Fibroblast of lung (primary cell): ENCODE data around the gene CBR1. TPM values are rescaled to one million over a fixed set of nuclear protein-coding genes. Genes with fewer than 3 reads are reported as not detected.
A peak's percentile ranks its signal among the peaks of the same experiment; 100 is the strongest.

ENCODE experiments used
- DNase-seq, 2 donors: peaks; one replicate each; pipeline versions ENCODE4 v3.0.0 to v3.0.0-alpha.2; 2010; ENCODE audit warnings: low read depth in 2 of 2
- H2AFZ ChIP-seq: 2 replicates; pipeline ENCODE4 v1.5.1; 2012; ENCODE audit warnings: low read length, control low read depth, inconsistent platforms
- H3K27ac ChIP-seq: 2 replicates; pipeline ENCODE4 v1.5.1; 2011; ENCODE audit warnings: low read length, control low read depth; ENCODE audit not compliant: insufficient read depth
- H3K27me3 ChIP-seq: 2 replicates; pipeline ENCODE4 v1.5.1; 2011; ENCODE audit warnings: mild to moderate bottlenecking, low read length; ENCODE audit not compliant: control insufficient read depth, insufficient read depth
- H3K36me3 ChIP-seq: 2 replicates; pipeline ENCODE4 v1.5.1; 2011; ENCODE audit warnings: low read length; ENCODE audit not compliant: control insufficient read depth, insufficient read depth
- H3K4me1 ChIP-seq: 2 replicates; pipeline ENCODE4 v1.5.1; 2011; ENCODE audit warnings: low read length; ENCODE audit not compliant: control insufficient read depth, insufficient read depth; ENCODE audit errors: extremely low read depth
- H3K4me2 ChIP-seq: 2 replicates; pipeline ENCODE4 v1.5.1; 2011; ENCODE audit warnings: low read length, control low read depth; ENCODE audit not compliant: insufficient read depth; ENCODE audit errors: extremely low read depth
- H3K4me3 ChIP-seq, 4 experiments: fragments of 200-600 bp in 1 of 4; sonication (generic) in 1 of 4; replicated peaks in 1 of 4; 2 replicates each; pipeline ENCODE4 v1.5.1; 2011 to 2016; ENCODE audit warnings: low read length in 4 of 4, low read depth in 3 of 4, mild to moderate bottlenecking in 3 of 4, control low read depth in 2 of 4, inconsistent platforms in 1 of 4, mixed read lengths in 1 of 4; ENCODE audit not compliant: insufficient read depth in 1 of 4; ENCODE audit errors: control extremely low read depth in 1 of 4
- H3K79me2 ChIP-seq: 2 replicates; pipeline ENCODE4 v1.5.1; 2012; ENCODE audit warnings: mild to moderate bottlenecking, low read length, inconsistent platforms; ENCODE audit not compliant: control insufficient read depth, insufficient read depth
- H3K9ac ChIP-seq: 2 replicates; pipeline ENCODE4 v1.5.1; 2011; ENCODE audit warnings: mild to moderate bottlenecking, low read length, control low read depth; ENCODE audit not compliant: insufficient read depth
- H3K9me3 ChIP-seq: 2 replicates; pipeline ENCODE4 v1.5.1; 2012; ENCODE audit warnings: low read depth, low read length; ENCODE audit not compliant: control insufficient read depth, insufficient read depth
- H4K20me1 ChIP-seq: 2 replicates; pipeline ENCODE4 v1.5.1; 2011; ENCODE audit warnings: low read length; ENCODE audit not compliant: control insufficient read depth, insufficient read depth; ENCODE audit errors: extremely low read depth
- EZH2 ChIP-seq: IDR thresholded peaks from 2 replicates; pipeline ENCODE4 v1.5.1; 2012; ENCODE audit warnings: low read length, control low read depth, mild to moderate bottlenecking; ENCODE audit errors: missing control alignments
- polyA plus RNA-seq, 2 donors: library from polyadenylated mRNA; depleted of rRNA in 1 of 2; stranded (reverse) in 1 of 2; unstranded in 1 of 2; fragments of >200 nt; gene quantifications; 2 replicates each; pipeline ENCODE4 v1.2.1, GENCODE V29; 2011 to 2012; ENCODE audit warnings: missing spikeins in 1 of 2
- total RNA-seq: library from RNA; depleted of rRNA; stranded (reverse); fragments of >200 nt; gene quantifications from 2 replicates; pipeline ENCODE4 v1.2.1, GENCODE V29; 2014
- TF ChIP-seq, protein P1 (sequence below), 2 donors: IDR thresholded peaks in 1 of 2; conservative IDR thresholded peaks in 1 of 2; 1 replicate in 1 of 2; 2 replicates in 1 of 2; pipeline ENCODE4 v1.5.1; 2011 to 2012; ENCODE audit warnings: low read length in 2 of 2, control low read depth in 1 of 2, inconsistent platforms in 1 of 2, low read depth in 1 of 2, mild to moderate bottlenecking in 1 of 2

CBR1 gene
- total and polyA plus RNA-seq, 2 donors (not counting 1 experiment from before 2014, with no cell fraction given), result 131 to 152 TPM

DNA sequence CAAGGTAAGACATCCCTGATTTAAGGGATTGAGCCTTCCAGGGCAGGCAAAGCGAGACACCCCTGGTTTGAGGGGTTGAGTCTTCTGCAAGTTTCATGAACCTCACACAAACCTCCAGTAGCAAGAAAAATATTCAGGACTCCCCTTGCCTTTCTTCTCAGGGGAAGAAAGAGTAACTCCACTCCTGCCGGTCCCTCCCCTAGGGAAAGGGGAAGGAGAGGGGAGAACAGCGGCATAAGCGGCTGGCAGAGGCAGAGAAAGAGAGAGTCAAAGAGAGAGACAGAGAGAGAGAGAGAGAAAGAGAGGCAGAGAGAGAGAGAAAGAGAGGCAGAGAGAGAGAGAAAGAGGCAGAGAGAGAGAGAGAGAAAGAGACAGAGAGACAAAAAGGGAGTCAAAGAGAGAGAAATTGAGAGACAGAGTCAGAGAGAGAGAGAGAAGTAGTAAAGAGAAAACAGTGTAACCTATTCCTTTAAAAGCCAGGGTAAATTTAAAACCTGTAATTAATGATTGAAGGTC, 35.6 kb downstream of the CBR1 start:
- Histone ChIP-seq H3K27ac (no peak overlapping the region), H3K4me2 (peak overlapping the region; percentile 64), H4K20me1 (no peaks in the 10 kb centered on the region), H3K9ac (no peak overlapping the region), H3K9me3 (no peaks in the 10 kb centered on the region), H3K79me2 (no peaks in the 10 kb centered on the region), H3K36me3 (no peaks in the 10 kb centered on the region), H3K4me3 (peak overlapping the region in 1 of 4 experiments; percentile 38), H3K27me3 (peaks cover 2% of the 10 kb centered on the region), H2AFZ (no peak overlapping the region), H3K4me1 (no peaks in the 10 kb centered on the region)
- no peak for DNase-seq
- no peak for TF ChIP-seq EZH2
- TF ChIP-seq, protein P1, sequence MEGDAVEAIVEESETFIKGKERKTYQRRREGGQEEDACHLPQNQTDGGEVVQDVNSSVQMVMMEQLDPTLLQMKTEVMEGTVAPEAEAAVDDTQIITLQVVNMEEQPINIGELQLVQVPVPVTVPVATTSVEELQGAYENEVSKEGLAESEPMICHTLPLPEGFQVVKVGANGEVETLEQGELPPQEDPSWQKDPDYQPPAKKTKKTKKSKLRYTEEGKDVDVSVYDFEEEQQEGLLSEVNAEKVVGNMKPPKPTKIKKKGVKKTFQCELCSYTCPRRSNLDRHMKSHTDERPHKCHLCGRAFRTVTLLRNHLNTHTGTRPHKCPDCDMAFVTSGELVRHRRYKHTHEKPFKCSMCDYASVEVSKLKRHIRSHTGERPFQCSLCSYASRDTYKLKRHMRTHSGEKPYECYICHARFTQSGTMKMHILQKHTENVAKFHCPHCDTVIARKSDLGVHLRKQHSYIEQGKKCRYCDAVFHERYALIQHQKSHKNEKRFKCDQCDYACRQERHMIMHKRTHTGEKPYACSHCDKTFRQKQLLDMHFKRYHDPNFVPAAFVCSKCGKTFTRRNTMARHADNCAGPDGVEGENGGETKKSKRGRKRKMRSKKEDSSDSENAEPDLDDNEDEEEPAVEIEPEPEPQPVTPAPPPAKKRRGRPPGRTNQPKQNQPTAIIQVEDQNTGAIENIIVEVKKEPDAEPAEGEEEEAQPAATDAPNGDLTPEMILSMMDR (conservative IDR thresholded peaks at IDR 0.05 in 1 of 2, IDR thresholded peaks at IDR 0.05 in 1 of 2; ENCODE audit: low read depth in 1 of 2, low read length in 2 of 2), result no peak

DNA sequence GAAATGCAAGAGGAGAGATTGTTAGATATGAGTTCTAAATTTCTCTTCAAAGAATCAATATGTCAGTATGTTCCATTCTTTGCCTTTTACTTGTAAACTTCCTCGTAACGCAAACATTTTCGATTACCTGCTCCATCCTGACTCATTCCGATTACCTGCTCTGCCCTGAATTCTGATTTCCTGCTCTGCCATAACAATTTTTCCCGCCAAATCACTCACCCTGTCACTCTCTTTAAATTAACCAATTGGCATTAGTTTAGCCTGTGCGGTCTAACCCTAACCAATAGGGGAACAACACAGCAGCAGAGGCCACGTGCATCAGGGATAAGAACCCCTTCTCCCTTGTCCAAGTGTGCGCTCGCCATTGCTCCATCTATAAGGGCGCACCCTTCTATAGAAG, 40.0 kb downstream of the CBR1 start:
- no peaks in the 10 kb centered on the region for H3K9me3 ChIP-seq
- H4K20me1 ChIP-seq, result no peaks in the 10 kb centered on the region
- no peaks in the 10 kb centered on the region for H3K36me3 ChIP-seq
- H3K9ac ChIP-seq, result no peak overlapping the region
- DNase-seq, result no peak
- TF ChIP-seq, protein P1 (conservative IDR thresholded peaks at IDR 0.05 in 1 of 2, IDR thresholded peaks at IDR 0.05 in 1 of 2; ENCODE audit: low read depth in 1 of 2, low read length in 2 of 2), result no peak
- no peak for TF ChIP-seq EZH2
- peaks cover 2% of the 10 kb centered on the region for H3K27me3 ChIP-seq
- H3K27ac ChIP-seq, result no peak overlapping the region
- no peaks in the 10 kb centered on the region for H3K79me2 ChIP-seq
- H3K4me2 ChIP-seq, result no peak overlapping the region
- no peak overlapping the region for H3K4me3 ChIP-seq
- peaks cover 8% of the 10 kb centered on the region for H3K4me1 ChIP-seq
- no peak overlapping the region for H2AFZ ChIP-seq

DNA sequence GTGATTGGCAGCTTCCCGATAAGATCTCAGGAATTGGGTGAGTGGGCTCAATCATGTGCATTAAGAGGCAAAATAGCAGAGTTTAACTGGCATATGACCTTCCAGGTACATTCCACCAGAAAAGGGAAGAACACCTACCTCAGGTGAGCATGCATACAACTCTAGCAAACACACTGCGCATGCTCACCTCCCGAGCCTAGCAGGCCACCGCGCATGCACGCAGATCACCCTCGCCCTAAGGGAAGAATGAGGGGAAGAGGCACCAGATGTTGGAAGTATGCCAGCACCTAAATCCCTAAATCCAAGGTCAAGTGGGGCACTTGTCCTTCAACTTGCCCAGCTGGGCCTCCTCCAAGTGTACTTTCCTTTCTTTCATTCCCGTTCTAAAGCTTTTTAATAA, 41.4 kb downstream of the CBR1 start:
- H3K9ac ChIP-seq, result no peak overlapping the region
- no peak for DNase-seq
- peaks cover 8% of the 10 kb centered on the region for H3K4me1 ChIP-seq
- no peaks in the 10 kb centered on the region for H3K79me2 ChIP-seq
- no peaks in the 10 kb centered on the region for H3K36me3 ChIP-seq
- no peak overlapping the region for H3K27ac ChIP-seq
- H2AFZ ChIP-seq, result no peak overlapping the region
- no peak overlapping the region for H3K4me2 ChIP-seq
- H3K27me3 ChIP-seq, result no peaks in the 10 kb centered on the region
- TF ChIP-seq EZH2, result no peak
- TF ChIP-seq, protein P1 (conservative IDR thresholded peaks at IDR 0.05 in 1 of 2, IDR thresholded peaks at IDR 0.05 in 1 of 2; ENCODE audit: low read depth in 1 of 2, low read length in 2 of 2), result no peak
- H3K9me3 ChIP-seq, result no peaks in the 10 kb centered on the region
- H3K4me3 ChIP-seq, result no peak overlapping the region
- H4K20me1 ChIP-seq, result no peaks in the 10 kb centered on the region
